ENCODE data around the gene FLCN. TPM values are rescaled to one million over a fixed set of nuclear protein-coding genes. Genes with fewer than 3 reads are reported as not detected.

The FLCN gene
- total RNA-seq, 1 experiment from 2014 or later, result 71.6 TPM

DNA sequence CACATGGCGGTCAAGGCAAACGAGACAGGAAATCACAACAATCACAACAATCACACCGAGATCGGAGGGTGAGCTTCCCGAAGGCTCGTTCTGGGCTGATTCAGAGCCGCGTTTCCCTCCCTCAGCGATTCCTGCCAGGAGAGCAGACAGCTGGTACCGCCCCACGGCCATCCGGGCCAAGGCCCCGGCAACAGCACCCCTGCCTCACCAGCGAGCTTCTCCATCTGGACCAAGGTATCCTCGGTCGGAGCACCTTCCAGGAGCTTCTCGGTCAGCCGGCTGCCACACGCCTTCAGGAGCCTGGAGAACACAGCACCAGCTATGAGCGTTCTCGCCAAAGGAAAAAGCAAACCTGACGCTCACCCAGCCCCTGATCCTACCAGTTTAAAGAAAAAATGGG lies 15.6 kb downstream of the FLCN start:
- intact Hi-C loops (cut with micrococcal nuclease; ENCODE audit: unreplicated experiment), result no loop called here
- no peak for ATAC-seq
- Histone ChIP-seq H3K4me3 (ENCODE audit: low read depth in 2 of 2, low read length in 2 of 2) (no peak overlapping the region), H3K36me3 (ENCODE audit: control insufficient read depth, insufficient read depth, low read length) (peaks cover 18% of the 10 kb centered on the region), H3K27me3 (ENCODE audit: control insufficient read depth, insufficient read depth, low read length) (no peaks in the 10 kb centered on the region), H3K27ac (ENCODE audit: low read length) (no peak overlapping the region), H3K4me1 (ENCODE audit: control insufficient read depth, insufficient read depth, low read length) (no peaks in the 10 kb centered on the region), H3K9me3 (ENCODE audit: control insufficient read depth, insufficient read depth, low read depth, low read length) (no peaks in the 10 kb centered on the region)
- no TSS peak for BruUV-seq (replicated peaks)
- TF ChIP-seq, protein P1, sequence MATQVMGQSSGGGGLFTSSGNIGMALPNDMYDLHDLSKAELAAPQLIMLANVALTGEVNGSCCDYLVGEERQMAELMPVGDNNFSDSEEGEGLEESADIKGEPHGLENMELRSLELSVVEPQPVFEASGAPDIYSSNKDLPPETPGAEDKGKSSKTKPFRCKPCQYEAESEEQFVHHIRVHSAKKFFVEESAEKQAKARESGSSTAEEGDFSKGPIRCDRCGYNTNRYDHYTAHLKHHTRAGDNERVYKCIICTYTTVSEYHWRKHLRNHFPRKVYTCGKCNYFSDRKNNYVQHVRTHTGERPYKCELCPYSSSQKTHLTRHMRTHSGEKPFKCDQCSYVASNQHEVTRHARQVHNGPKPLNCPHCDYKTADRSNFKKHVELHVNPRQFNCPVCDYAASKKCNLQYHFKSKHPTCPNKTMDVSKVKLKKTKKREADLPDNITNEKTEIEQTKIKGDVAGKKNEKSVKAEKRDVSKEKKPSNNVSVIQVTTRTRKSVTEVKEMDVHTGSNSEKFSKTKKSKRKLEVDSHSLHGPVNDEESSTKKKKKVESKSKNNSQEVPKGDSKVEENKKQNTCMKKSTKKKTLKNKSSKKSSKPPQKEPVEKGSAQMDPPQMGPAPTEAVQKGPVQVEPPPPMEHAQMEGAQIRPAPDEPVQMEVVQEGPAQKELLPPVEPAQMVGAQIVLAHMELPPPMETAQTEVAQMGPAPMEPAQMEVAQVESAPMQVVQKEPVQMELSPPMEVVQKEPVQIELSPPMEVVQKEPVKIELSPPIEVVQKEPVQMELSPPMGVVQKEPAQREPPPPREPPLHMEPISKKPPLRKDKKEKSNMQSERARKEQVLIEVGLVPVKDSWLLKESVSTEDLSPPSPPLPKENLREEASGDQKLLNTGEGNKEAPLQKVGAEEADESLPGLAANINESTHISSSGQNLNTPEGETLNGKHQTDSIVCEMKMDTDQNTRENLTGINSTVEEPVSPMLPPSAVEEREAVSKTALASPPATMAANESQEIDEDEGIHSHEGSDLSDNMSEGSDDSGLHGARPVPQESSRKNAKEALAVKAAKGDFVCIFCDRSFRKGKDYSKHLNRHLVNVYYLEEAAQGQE (IDR thresholded peaks at IDR 0.05; ENCODE audit: insufficient read depth in 1 of 2, low read depth in 2 of 2, low read length in 1 of 2), result no peak
- TF ChIP-seq TCF7L2 (IDR thresholded peaks at IDR 0.05; ENCODE audit: low read depth, low read length), result no peak
- TF ChIP-seq POLR2AphosphoS5 (IDR thresholded peaks at IDR 0.05; ENCODE audit: low read depth, low read length), result no peak
- TF ChIP-seq SIN3A (IDR thresholded peaks at IDR 0.05; ENCODE audit: borderline replicate concordance, insufficient read depth, low read depth, low read length), result no peak
- no peak for TF ChIP-seq CTCF (IDR thresholded peaks at IDR 0.05)
- in situ Hi-C loops (cut with HindIII; ENCODE audit: low pct_unique_long_range_greater_than_20kb, low sequenced_read_pairs), result no loop called here
- ChIA-PET POLR2A (no interaction called here), CTCF (no interaction called here)
- no peak for DNase-seq (ENCODE audit: low read depth, low spot score)

- ChIA-PET POLR2A (no interaction called here), CTCF (interaction anchor here (0.6 kb wide), 1 partner anchor 47 kb away, joined by 3 read pairs; no protein-coding TSS in a partner anchor)
- TF ChIP-seq CTCF (IDR thresholded peaks at IDR 0.05) (no peak), SIN3A (IDR thresholded peaks at IDR 0.05; ENCODE audit: borderline replicate concordance, insufficient read depth, low read depth, low read length) (no peak), POLR2AphosphoS5 (IDR thresholded peaks at IDR 0.05; ENCODE audit: low read depth, low read length) (no peak), TCF7L2 (IDR thresholded peaks at IDR 0.05; ENCODE audit: low read depth, low read length) (no peak)
- TF ChIP-seq, protein P1 (IDR thresholded peaks at IDR 0.05; ENCODE audit: insufficient read depth in 1 of 2, low read depth in 2 of 2, low read length in 1 of 2), result no peak
- no peaks in the 10 kb centered on the region for H3K9me3 ChIP-seq (ENCODE audit: control insufficient read depth, insufficient read depth, low read depth, low read length)
- ATAC-seq, result no peak
- intact Hi-C loops (cut with micrococcal nuclease; ENCODE audit: unreplicated experiment), result no loop called here
- H3K4me1 ChIP-seq (ENCODE audit: control insufficient read depth, insufficient read depth, low read length), result no peaks in the 10 kb centered on the region
- peaks cover 16% of the 10 kb centered on the region for H3K36me3 ChIP-seq (ENCODE audit: control insufficient read depth, insufficient read depth, low read length)
- no peak overlapping the region for H3K4me3 ChIP-seq (ENCODE audit: low read depth in 2 of 2, low read length in 2 of 2)
- no peaks in the 10 kb centered on the region for H3K27me3 ChIP-seq (ENCODE audit: control insufficient read depth, insufficient read depth, low read length)
- BruUV-seq (replicated peaks), result no TSS peak
- H3K27ac ChIP-seq (ENCODE audit: low read length), result no peak overlapping the region
- no peak for DNase-seq (ENCODE audit: low read depth, low spot score)
- in situ Hi-C loops (cut with HindIII; ENCODE audit: low pct_unique_long_range_greater_than_20kb, low sequenced_read_pairs), result no loop called here
These were observed 16.4 kb downstream of the FLCN start for GRCh38 chr17:17220529-17220928.

Measured in Panc1 (cell line).